RPMI8226 (cell line): ENCODE measurements around the gene GRIK2.

Source experiments
- DNase-seq: peaks from one replicate; pipeline ENCODE4 v3.0.0-alpha.2; 2015

The GRIK2 gene

DNA sequence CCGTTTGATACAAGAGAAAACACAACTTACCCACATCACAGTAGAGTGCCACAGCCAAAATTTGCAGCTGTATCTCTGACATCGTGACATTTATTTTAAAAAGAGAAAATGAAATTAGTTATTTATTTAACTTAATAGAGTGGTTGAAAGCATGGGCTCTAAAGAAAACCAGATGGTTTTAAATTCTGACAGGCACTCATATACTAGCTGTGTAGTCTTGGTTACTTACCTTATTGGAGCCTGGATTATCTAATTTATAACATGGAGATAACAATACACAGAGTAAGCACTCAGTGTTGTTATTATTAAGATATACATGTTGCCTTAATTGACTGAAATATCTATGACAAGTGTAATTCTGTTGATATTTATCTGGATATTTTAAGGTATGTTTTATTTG lies 334.9 kb downstream of the GRIK2 start:
- DNase-seq = no peak

DNA sequence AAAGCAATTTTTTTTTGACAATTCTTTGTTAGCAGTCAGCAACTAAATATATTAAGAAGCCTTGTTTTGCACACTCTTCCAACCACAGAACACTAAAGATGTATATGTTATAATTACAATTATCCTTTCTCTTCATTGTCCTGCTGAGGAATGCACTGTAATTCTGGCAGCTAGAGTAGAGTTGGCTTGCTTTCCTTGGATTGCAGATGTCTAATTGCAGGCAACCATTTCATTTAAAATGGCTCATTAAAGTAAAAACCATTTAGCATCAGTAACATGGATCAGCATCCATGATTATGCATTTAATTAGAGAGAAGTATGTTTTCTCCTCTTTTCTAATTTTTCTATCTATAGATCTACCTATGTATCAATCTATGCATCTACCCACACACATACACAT lies 335.4 kb downstream of the GRIK2 start:
- DNase-seq = no peak

DNA sequence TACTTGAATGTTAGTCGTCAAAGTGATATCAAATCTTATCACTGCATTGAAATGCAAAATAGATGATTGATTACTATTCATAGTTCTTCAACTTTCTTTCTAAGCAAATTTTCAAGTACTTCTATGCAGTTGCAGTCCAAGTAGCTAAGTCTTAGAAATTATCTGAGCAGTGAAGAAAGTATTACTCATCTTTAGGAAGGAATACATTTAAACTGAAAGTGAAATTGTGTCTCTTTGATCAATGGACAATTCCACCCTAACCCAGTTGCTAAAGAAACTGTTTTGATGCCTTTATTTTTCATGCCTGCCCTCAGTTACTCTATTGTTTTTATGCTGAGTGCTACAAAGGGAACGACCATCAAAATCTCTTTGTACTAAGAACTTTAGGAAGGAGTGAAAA lies 337.4 kb downstream of the GRIK2 start:
- DNase-seq = no peak

DNA sequence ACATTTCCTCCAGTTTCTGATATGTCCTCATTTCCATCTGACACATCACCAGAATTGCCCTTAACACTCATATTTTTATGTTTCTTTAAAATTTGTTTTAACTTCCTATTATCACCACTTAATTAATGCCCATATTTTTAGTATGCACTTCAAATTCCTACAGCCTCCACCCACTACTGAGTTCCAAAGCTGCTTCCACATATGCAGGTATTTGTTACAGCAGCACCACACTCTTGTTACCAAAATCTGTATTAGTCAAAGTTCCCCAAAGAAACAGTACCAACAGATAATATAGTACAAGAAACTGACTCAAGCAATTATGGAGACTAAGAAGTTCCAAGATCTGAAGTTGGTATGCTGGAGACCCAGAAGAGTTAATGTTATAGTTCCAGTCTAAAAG lies 340.4 kb downstream of the GRIK2 start:
- DNase-seq = no peak

DNA sequence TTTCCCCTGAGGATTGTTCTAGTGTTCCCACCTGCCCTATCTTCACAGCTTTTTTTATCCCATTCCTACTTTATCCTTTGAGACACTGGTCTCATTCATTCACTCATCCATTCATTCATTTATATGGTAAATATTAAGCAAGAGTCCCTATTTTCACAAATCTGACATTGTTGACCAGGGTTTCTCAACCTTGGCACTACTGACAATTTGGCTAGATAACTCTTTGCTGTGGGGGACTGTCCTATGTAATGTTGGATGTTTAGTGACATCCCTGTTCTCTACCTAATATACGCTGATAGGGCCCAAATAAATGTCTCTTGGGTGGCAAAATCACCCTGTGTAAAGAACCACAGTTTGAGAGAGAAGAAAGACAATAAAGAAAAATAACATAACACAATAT lies 345.0 kb downstream of the GRIK2 start:
- no peak for DNase-seq

DNA sequence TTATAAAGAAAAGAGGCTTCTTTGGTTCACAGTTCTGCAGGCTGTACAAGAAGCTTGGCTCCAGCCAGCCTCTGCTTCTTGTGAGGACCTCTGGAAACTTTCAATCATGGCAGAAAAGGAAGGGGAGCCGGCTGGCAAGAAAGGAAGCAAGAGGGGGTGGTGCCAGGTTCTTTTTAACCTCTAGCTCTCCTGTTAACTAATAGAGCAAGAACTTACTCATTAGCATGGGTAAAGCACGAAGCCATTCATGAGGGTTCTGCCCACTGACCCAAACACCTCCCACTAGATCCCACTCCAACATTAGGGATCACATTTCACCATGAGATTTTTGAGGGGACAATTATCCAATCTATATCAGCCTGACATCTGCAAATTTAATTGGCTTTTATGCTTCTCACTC lies 347.1 kb downstream of the GRIK2 start:
- DNase-seq = no peak

DNA sequence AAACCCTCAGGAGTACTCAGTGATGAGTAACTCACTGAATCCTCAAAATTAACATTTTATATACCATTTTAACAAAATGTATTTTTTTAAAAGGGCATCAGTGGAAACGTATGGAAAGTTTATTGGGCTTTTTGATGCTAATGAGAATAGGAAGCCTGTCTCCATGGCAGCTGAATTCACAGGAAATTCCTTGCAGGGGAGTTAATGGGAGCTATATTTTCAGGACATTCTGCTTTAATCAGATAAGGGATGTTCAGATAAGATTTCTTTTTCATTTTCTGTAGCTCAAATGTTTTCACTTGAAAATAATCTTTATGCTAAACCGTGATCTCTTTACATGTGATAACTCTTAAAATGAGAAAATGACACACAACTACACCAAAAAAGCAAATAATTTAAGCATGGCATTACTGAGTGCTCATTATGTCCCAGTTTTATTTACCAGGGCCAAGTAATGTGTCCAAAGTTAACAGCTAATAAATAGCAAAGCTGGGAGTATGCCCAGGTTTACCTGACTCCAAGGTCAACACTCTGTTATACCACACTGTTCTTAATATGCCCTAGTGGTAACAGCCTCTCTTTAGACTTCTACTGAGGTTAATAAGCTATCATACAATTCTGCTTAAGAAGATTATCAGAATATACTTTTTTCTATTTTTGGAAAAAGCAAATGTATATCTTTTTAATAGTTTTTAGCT lies 348.1 kb downstream of the GRIK2 start:
- DNase-seq = no peak

DNA sequence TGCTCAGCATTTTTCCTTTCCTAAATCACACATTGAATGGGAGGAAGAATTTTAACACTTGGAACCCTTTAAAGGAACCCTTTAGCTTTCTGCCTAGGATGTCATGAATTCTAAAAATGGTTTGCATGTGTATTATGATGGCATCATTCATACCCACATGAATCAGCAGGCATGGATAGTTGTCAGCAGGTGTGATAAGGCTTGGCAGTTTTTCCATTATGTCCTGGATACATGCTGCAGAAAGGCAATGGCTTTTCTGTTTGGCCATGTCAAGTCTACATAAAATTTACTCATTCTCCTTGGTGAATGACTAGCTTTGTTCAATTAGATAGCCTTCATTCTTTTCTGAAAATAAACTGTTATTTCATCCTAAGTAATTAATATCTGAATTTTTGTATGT lies 353.7 kb downstream of the GRIK2 start:
- no peak for DNase-seq

DNA sequence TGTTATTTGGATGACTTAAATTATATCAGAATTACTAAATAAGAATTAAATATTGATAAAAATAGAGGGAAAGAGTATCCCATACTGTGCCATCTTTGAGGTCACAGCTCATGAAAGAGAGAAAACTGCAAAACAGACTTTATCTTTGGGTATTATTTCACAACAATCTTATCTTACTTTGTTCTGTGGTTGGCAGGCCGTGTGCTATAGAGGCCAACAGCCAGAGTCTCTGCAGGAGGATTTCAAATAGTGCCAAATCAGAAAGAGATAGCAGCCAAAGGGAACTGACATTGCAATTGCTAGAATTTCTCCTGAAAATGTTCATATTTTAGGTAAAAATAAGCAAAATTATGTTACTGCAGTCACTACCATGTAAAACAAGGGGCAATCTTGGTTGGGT lies 354.2 kb downstream of the GRIK2 start:
- no peak for DNase-seq

DNA sequence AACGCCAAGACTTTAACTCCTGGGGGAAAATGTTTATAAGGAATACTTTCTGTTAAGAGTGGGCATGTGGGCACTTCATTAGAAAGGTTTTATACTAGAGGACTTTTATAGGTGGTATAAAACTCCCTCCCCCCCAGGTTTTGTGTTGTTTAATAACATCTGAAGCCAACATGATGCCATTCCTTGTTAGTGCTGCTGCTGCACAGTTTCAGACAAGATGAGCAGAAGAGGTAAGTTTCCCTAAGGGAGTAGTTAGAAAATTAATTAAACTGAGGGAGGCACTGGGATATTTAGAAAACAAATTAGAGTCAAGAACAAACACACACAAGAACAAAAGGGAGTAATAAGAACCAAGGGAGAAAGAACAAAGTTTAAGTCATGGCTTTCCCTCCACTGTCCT lies 362.4 kb downstream of the GRIK2 start:
- no peak for DNase-seq

DNA sequence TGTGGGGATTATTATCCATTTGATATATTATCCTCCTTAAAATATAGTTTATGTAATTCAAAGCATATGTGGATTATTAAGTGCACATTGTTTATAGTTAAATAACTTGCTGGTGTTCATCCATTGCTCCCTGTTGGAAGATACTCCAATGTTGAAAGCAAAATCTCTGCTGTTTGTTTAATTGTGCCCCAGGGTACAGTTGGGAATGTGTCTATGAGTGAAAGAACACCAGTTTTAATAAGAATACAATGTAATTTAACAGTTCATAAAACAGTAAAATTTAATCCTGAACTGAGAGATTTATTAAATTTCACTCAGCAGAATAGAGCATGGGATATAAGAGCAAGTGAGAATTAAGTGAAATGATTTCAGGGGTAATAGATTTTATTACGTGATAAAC lies 364.9 kb downstream of the GRIK2 start:
- no peak for DNase-seq

DNA sequence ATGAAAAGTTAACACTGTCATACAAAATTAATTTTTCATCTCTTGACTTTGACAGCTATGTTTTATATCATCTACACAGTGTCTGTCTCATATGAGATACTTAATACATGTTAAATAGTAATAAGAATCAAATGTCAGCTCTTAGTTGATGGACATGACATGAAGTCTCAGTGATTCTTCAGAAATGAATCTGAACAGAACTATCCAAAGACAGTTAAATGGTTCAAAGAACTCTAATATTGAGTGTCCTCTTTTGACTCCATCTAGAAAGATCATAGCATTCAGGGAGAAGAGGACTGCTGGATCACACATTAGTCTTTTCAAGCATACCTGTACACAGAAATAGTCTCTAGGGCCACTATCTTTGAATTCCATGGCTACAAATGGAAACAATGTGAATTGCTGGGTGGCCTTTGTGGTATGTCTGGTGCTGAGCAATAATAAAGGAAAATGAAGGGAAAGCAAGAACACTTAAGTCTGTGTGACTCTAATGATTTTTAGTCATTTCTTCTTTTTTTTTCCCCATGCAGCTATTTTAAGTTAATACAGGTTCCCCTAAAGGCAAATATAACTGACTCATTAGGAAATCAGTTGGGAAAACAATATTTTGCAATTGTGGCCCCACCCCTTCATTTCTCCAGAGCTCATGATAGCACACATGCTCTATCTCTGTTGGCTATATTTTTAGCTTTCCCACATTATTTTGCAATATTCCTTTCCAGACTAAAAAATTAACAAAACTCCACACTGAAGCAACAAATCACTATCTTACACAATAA lies 367.5 kb downstream of the GRIK2 start:
- no peak for DNase-seq

DNA sequence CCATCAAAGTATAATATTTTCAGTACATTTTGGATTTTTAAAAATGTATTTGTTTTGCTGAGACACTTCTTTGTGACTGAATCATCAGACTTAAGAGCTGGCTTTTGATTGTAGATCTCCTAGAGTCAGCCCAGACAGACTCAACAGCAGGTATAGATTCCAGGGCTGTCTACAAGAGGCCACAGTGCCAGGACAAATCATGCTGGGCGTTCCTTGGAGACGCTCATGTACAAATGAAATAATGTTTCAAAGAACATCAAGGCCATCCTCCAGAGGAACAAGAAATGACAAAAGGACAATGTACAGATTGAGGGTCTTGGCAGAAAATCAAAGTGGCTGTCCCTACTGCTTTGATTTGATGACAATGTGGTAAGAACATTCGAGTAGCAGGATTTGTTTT lies 369.3 kb downstream of the GRIK2 start:
- DNase-seq = no peak

DNA sequence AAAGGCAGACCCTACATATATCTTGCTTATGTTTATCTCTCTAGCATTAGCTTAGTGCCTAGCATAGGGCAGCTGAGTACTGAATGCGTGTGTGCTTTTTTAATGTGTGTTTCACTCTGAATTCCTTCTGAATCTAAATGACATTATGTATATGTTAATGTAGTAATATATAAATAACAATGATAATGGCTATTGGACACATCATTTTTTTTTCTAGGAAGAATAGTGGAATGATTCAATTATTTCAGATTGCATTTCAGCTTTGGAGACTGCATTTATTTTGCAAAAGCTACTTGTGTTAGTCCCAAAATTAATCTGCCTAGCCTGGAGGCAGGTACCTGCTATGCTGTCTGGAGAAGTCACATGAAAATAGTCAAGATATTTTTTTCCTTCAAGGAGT lies 371.8 kb downstream of the GRIK2 start:
- no peak for DNase-seq

DNA sequence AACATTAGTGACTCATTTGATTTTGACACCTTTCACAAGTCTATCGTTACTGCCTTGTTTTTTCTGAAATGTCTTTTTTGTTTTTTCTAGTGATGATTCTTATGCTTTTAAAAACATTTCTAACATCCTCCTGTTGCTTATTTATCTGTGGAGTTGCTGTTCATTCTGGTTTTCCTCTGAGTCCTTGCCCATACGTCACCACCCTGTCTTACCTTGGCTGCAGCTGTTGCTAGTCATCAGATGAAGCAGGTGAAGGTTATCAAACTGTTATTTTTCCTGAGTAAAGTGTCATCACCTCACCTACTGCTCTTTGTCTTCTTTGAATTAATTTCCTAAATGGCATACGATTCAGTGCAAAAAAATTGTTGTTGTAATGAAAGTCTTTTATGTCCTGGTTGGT lies 376.6 kb downstream of the GRIK2 start:
- DNase-seq = no peak

DNA sequence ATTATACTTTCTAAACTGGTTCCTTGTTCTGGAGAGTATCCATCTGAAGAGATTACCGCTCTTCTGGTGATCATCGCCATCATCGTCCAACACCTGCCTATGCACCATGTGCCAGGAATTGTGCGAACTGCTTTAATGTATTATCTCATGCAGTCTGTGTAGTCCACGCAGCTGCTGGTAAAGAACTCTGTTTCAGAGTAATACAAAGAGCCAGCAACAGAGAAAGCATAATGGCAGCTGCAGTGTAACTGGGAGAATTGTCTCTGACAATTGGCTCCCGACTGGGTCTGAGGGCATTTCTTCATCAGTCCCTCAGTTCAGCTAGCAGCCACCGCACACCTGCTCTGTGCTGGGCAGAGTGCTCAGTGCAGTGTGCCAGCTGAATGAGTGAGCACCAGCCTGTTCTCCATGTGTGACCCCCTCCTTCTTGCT lies 383.4 kb downstream of the GRIK2 start:
- no peak for DNase-seq

DNA sequence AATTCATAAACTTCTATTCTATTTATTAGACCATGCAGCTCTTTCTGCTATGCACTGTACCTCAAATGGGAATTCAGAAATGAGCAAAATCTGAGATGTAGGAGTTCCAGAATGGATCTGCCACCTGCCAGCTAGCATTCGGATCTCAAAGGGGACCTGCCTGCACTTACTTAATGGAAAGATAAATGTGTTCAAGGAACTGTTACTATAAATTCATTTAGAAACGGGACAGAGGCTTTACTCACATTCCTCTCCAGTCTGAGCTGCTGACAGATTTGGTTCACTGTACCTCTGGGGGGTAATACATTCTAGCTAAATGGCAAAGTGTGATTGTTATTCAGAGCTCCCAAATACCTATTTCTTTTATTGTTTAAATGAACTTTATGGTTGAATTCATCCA lies 384.1 kb downstream of the GRIK2 start:
- DNase-seq = no peak

DNA sequence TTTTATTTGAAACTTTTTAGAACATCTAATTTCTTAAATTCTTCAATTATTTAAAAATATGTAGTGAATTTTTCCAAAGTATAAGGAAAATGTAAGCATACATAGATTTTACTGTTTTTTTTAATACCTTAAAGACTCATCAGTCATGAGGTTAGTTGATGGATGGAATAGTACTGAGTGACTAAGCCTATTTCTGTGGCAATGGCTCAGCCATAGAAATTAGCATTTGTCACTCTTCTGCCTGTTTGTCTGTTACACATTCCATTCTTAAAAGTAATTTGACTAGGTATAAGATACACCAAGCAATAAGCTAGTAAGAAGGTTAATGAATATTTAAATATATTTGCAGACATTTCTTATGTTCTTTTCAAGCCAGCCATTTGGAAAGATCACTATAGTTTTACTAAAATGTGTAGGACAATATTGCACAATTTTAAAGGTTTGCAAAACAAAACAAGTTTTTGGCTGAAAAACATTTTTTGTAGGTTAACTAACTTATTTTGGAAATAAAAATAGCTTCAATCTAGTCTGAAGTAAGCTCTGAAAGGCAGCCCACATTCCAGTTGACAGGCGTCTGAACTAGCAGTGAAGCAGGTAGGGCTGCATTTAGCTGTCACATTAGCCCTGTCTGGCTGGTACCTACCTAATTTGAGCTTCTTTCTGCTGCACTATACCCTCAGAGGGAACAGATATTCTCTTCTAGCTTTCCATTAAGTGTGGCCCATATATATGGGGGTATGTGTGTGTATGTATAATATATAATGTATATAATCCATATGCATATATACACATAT lies 385.7 kb downstream of the GRIK2 start:
- no peak for DNase-seq

DNA sequence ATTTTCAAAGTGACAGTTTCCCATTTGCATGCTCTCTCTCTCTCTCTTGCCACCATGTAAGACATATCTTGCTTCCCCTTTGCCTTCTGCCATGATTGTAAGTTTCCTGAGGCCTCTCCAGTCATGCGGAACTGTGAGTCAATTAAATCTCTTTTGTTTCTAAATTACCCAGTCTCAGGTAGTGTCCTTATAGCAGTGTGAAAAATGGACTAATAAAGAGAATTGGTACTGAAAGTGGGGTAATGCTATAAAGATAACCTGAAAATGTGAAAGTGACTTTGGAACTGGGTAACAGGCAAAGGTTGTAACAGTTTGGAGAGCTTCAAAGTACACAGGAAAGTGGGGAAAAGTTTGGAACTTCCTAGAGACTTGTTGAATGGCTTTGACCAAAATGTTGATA lies 389.8 kb downstream of the GRIK2 start:
- DNase-seq = no peak

DNA sequence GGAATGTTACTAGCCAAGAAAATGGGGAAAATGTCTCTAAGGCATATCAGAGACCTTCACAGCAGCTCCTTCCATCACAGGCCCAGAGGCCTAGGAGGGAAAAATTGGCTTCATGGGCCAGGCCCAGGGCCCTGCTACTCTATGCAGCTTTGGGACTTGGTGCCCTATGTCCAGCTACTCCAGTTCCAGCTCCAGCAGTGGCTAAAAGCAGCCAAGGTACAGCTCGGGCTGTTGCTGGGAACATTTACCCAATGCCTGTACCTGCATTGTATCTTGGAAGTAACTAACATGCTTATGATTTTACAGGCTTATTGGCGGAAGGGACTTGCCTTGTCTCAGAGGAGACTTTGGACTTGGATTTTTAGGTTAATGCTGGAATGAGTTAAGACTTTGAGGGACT lies 390.6 kb downstream of the GRIK2 start:
- DNase-seq = no peak

DNA sequence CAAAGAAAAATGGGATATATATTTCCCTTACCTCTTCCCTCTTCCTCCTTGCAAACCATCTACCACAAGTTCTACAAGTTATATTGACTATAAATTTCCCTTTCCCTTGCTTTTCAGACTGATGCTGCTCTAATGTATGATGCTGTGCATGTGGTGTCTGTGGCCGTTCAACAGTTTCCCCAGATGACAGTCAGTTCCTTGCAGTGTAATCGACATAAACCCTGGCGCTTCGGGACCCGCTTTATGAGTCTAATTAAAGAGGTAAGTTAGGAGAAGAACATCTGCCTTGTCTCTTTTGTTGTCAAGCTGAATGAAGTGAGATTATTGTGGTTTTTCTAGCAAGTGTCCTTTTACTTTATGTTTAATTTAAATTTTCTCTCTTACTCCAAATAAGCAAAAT lies 406.0 kb downstream of the GRIK2 start:
- no peak for DNase-seq

DNA sequence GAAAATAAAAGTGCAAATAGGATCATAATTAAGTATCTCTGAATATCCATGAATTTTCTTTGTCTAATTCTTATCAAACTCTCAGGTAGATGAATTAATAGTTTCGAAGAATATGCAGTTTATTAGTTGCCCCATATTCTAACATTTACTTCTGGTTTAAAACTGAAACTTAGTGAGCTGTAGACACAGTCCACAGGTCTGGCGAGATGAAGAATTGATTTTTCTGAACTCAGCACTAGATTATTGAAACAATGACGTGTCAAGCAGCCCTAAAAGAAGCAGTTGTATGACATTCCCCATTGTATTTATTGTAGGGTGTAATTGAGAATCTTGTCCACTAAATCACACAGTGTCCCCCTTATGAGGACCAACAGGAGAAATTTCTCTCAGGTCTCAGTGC lies 407.1 kb downstream of the GRIK2 start:
- DNase-seq = no peak

DNA sequence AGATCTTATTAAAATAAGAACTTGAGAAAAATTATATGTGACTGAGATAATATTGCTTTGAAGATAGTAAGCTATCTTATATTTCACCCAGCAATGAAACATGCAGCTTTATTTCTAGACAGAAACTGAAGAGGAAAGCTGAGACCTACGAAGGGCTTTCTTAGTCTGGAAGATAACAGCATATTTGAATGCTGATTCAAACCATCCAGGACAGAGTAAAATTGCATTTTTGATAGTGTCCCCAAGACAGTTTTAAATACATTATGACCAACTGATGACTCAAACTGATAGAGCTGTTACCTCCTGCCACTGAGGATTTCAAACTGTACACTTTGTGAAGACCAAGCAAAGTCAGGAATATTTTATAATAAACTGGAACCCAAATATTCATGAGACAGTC lies 409.6 kb downstream of the GRIK2 start:
- no peak for DNase-seq

DNA sequence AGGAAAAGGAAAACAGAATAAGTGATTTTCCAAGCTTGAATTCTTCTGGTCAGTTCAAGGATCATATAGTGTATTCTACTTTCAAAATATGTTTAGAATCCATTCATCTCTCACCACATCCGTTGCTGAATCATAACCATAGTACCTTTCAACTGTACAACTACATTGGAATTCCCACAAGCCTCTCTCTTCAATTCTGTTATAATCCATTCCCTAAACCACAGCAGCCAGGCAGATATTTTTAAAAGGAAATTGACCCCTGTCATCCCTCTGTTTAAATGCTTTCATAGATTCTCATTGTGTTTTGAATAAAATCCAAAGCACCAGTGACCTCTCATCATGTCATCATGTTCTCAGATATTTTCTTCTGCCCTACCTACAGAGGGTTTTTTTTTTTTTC lies 412.7 kb downstream of the GRIK2 start:
- DNase-seq = no peak
